Upper lobe of left lung (tissue), 4 donors: ENCODE data around the gene MVB12B.

Source experiments
- EP300 ChIP-seq, 4 donors: sonication (generic); formaldehyde crosslinking; IDR thresholded peaks; one replicate each; pipeline ENCODE4 v1.5.1; 2017; ENCODE audit warnings: antibody characterized with exemption in 4 of 4, control low read depth in 2 of 4
- POLR2A ChIP-seq, 4 donors: fragments of 450-650 bp; IDR thresholded peaks; one replicate each; pipeline ENCODE4 v1.5.1; 2016 to 2017; ENCODE audit warnings: antibody characterized with exemption in 4 of 4, mild to moderate bottlenecking in 2 of 4
- POLR2AphosphoS5 ChIP-seq, 2 donors: sonication (generic); formaldehyde crosslinking; IDR thresholded peaks; one replicate each; pipeline ENCODE4 v1.5.1; 2017; ENCODE audit warnings: antibody characterized with exemption in 2 of 2
- TF ChIP-seq, protein P1 (sequence below), 6 experiments: fragments of 450-650 bp in 4 of 6; fragments of 200-600 bp in 2 of 6; sonication (generic) in 2 of 6; IDR thresholded peaks; one replicate each; pipeline ENCODE4 v1.5.1; 2016 to 2019; ENCODE audit warnings: antibody characterized with exemption in 6 of 6

GRCh38 chr9:126391713-126392661 lies 65.4 kb downstream of the MVB12B start:
- TF ChIP-seq POLR2A (IDR thresholded peaks at IDR 0.05) (no peak), POLR2AphosphoS5 (IDR thresholded peaks at IDR 0.05) (no peak), EP300 (IDR thresholded peaks at IDR 0.05) (no peak)
- TF ChIP-seq, protein P1, sequence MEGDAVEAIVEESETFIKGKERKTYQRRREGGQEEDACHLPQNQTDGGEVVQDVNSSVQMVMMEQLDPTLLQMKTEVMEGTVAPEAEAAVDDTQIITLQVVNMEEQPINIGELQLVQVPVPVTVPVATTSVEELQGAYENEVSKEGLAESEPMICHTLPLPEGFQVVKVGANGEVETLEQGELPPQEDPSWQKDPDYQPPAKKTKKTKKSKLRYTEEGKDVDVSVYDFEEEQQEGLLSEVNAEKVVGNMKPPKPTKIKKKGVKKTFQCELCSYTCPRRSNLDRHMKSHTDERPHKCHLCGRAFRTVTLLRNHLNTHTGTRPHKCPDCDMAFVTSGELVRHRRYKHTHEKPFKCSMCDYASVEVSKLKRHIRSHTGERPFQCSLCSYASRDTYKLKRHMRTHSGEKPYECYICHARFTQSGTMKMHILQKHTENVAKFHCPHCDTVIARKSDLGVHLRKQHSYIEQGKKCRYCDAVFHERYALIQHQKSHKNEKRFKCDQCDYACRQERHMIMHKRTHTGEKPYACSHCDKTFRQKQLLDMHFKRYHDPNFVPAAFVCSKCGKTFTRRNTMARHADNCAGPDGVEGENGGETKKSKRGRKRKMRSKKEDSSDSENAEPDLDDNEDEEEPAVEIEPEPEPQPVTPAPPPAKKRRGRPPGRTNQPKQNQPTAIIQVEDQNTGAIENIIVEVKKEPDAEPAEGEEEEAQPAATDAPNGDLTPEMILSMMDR (IDR thresholded peaks at IDR 0.05), result no peak
